HG03378 (cell line): Measurements from ENCODE around the gene AATF.

Experiments used
- ATAC-seq: cut with Tn5 transposase; IDR thresholded peaks from one replicate; pipeline ENCODE4 v1.9.1; 2021; ENCODE audit warnings: mild to moderate bottlenecking, moderate library complexity; ENCODE audit not compliant: unreplicated experiment

Gene AATF

GRCh38 chr17:37039269-37039668, 90.5 kb downstream of the AATF start:
- ATAC-seq: no peak

DNA sequence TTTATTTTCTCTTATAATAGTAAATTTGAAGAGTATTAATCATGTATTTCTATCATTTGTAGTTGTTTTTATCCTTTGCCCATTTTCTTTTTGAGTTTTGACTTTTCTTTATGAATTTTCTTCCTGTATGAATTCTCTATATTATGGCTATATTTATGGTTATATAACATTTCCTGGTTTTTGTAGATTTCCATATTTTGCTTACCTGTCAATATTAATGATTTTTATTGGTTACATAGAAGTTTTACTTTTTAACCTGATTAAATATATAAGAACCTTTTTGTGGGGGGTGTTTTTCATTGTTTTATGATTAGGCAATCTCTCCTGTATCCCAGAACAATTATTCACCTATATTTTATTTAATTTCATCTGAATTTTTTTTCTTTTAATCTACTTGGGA, 93.2 kb downstream of the AATF start:
- no peak for ATAC-seq

DNA sequence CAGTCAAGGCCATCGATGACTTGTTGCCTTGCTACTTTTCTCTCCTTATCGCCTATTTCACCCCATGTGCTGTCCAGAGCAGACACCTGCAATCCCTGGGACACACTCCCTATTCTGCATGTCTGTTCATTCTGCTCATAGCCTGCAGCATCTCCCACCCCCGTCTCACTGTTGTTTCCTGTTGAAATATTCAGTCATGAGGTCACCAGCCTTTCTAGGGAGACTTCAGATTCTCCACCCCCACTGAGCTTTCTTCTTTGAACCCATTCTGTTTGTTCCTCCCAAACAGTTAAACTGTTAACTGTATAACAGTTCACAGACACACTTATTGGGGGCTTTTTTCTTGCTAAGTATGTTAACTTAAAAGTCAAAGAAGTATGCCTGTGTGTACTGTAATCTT, 94.4 kb downstream of the AATF start:
- no peak for ATAC-seq

- ATAC-seq: no peak
Measured at GRCh38 chr17:37045351-37045922, 96.7 kb downstream of the AATF start.

DNA sequence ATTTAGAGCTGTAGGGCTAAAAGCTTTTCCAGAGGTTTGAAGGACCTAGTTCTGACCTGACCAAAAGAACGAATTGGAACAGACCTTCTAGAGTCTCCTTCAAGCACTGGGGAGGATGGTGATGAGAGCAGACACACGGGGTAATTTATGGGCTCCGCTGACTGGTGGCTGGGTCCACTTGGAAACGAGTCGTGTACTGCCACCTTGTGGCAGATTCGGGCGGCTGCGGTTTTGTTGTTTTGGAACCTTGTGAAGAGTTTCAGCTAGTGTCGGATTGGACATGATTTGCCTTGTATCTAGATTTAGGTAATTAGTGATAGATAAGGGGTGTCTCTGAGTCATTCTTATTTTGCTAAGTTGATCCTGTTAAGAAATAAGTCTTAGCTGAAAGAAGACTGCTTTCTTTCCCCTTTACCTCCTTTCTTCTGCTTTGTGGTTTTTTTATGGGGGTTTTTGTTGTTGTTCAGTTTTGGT, 98.9 kb downstream of the AATF start:
- no peak for ATAC-seq

DNA sequence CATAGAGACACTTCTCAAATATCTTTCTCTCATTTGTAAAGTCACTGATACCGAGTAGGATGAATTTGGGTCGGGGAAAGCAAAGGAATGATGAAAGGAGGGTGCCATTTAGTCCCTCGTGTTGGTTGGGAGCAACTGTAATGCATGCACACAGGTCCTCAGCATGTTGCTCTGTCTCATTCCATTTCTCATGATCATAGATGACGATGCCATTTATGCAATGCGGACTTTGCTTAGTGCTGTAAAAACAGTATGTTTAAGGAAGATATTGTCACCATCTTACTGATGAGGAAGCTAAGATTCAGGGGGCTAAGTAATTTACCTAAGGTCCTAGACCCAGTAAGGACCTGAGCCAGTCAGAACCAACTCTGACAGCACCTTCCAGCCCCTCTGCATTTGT, 100.1 kb downstream of the AATF start:
- no peak for ATAC-seq

DNA sequence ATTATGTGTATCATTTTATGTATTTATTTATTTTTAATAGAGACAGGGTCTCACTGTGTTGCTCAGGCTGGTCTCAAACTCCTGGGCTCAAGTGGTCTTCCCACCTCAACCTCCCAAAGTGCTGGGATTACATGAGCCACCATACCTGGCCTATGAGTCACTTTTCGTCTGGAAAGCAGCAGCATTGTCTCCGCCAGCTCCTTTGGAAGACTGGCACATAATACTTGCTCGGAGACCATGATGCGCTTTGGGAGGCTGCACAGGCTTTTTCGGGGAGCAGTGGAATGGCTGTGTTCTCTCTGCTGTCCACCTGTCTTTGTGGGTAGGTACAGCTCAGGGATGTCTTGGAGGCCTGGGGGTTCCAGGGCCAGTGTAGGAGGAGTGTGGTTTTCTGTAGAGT, 102.2 kb downstream of the AATF start:
- ATAC-seq: no peak

GRCh38 chr17:37051381-37051780, 102.6 kb downstream of the AATF start:
- ATAC-seq: no peak

DNA sequence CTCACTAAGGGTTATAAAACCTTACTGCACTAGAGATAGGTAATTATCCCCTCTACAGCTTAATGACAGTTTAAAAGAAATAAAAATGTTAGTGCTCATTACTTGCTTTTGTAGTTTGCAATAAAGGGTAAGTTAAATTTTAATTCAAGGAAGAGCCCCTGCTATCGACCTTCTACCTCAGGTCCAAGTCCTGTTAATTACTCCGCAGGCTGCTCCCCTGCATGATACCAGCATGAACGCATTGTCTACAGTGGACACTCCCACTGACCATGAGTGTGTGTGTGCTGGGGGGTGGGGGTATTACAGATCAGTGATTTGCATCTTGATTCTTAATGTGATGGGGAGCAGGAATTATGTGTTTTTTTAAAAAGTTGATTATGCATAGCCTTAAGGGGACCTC, 103.1 kb downstream of the AATF start:
- no peak for ATAC-seq

- no peak for ATAC-seq
Measured at GRCh38 chr17:37052450-37052849, 103.7 kb downstream of the AATF start.

DNA sequence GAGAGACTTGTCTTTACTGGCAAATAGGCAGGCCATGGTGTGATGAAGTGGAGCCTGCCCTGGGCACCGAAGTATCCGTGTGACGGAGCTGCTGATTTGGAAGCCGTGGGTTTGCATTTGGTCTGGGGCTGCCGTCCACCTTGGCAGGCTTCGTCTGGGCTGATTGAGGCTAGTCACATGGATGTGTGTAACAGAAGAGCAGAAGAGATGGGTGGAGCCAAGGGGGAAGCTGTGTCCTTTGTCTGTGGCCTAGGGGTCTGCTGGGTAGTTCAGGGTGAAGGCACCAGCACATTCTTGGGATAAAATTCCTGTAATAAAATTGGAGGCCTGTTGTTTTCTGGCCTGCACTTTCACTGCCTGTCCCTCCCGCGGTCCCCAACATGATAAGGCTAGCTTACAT, 106.1 kb downstream of the AATF start:
- ATAC-seq: no peak

DNA sequence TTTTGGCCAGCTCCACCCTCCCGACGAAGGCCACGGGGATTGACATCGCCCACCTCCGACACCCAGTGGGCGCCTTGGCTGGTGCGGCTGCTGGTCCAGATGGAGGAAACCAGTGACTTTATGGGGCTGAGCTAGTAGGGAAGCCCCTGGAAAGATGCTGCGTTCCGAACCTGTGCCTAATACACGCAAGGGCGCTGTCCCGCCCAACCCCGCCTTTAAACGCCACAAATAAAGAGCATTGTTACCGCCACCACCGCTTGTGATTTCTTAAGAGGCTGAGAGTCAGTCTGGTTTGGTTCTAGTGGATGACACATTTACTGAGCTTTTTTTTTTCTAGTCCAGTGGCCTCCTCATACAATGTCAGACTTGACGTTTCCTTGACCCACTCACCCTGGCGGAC, 107.9 kb downstream of the AATF start:
- no peak for ATAC-seq

GRCh38 chr17:37059493-37059892, 110.7 kb downstream of the AATF start:
- ATAC-seq: no peak

GRCh38 chr17:37060094-37060493, 111.3 kb downstream of the AATF start:
- no peak for ATAC-seq

GRCh38 chr17:37060928-37061327, 112.2 kb downstream of the AATF start:
- ATAC-seq: no peak

GRCh38 chr17:37062021-37062420, 113.3 kb downstream of the AATF start:
- ATAC-seq: no peak

GRCh38 chr17:37064206-37064605, 115.5 kb downstream of the AATF start:
- no peak for ATAC-seq

DNA sequence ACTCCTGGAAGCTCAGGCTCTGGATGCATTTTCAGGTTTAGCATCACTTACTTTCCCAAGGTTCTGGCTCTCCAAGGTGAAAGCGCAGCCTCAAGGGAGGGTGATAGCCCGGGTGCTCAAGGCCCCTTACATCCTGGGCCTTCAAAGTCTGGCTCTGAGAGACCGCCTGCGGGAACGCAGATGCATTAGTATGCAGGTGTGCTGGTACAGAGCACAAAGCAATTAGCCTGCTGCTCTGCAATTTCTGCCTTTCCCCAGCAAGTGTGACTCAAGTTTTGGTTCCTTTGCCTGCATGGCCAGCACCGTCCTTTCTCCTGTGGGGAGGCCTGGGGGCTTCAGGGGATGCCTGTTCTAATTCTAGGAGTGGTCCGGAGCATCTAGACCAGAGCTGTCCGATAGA, 116.2 kb downstream of the AATF start:
- ATAC-seq: no peak

DNA sequence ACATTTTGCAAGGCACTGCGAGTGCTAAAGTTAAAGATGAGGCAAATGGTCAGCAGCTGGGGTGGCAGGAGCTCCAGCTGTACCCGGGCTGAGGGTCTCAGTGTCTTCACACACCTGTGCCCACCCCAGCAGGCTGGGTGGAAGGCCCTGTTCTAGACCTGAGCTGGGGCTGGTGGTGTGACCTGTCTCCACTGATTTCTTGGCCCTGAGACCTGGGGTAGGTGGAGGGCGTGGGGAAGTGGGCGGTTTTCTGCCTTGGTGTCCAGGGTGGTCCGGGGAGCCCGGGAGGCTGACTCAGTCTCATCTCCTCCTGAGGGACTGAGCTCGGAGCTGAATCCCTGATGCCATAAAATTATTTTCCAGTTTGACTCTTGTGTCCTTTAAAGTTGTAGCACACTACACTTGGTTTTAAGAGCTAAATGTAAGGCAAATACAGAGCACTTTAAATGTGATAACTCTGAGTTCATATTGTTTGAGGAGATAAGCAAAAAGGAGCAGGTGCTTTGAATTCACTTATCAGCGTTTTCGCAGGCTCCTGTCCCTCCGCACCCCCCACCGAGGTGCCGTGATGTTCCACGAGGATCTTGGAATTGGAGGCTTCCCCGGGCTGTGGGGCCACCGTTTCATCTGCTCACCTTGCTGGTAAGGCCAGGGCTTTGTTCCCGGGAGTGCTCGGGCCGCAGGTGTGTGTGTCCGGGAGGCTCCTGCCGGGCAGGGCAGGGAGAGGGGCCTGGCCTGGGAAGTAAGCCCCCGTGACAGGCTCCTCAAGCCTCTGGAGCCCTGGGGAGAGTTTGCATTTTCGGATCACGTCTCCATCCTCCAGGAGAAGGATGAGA, 117.0 kb downstream of the AATF start:
- no peak for ATAC-seq

DNA sequence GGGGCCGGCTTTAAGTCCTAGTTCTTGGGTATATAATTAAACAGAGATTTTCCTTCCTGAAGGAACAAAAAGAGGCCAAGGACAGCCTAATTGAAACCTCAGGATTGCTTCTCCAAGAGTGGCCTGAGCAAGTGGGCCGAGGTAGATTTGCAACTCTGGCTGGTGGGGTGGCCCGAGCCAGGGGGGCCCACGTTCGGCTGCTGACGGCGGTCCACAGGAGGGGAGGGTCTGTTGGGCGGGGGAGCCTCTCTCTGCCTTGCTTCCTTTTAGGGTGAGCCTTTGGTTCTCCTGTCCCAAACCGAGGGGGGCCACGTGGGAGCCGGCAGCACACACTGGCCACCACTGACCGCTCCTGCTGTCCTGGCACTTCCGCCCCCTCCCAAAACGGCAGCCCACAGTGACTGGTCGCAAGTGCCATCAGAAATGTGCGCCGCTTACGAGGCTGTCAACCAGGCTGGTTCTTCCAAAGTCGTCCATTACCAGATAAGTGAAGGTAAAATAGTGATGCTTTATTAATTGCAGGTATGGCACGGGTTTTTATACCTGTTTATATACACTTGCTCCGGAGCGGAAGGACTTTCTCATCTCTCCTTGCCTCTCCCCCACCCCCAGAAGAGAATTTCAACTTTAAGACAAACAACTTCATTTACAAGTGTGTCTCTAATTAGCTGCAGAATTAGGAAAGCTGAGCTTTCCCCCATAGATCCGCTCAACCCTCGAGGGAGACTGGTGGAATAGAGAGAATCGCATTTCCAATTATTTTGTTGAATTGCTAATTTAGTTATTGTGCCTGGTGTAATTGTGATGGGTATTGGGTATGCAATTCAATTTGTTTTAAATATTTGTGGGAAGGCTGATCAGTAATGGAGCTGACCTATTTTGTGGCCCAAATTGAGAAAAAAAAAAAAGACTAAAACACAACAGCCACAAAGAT, 117.8 kb downstream of the AATF start:
- no peak for ATAC-seq

DNA sequence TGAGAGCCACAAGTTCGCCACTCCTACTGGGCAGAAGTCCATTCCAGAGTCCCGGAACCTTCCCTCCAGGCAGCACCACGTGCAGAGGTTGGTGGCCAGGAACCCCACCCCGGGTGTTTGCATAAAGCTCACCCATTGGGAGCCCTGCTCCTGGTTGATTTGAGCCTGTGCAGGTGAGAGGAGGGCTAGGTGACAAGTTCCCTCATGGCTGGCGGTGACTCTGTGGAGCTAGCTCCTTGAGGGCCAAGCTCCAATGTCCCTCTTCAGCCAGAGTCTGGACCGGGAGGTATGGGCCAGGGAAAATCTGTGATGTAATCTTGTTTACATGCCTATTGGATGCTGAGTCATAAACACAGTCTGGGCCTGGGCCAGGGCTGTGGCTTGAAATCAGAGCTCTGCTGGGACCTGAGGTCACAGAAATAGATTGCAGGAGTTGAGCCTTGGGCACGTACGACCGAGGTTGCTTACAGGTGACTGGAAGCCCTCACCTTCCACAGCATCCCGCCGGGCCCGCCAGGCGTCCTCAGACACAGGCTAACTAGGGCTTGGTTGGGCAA, 118.9 kb downstream of the AATF start:
- ATAC-seq: no peak
